ENCODE data around the gene SYNE1.

- TF ChIP-seq POLR2A (IDR thresholded peaks at IDR 0.05) (no peak), CTCF (IDR thresholded peaks at IDR 0.05) (no peak)
These were observed 234.4 kb downstream of the SYNE1 start for GRCh38 chr6:152402791-152403190.
